Gastrocnemius medialis (tissue), 4 donors: ENCODE measurements around the gene DUXB. TPM values are rescaled to one million over a fixed set of nuclear protein-coding genes. Genes with fewer than 3 reads are reported as not detected.

Experiments used
- ATAC-seq, 2 donors: fragments of 150-250 bp; one replicate each; pipeline ENCODE4 v1.9.1; 2016
- DNase-seq, 2 donors: peaks; one replicate each; pipeline ENCODE4 v3.0.0-alpha.2; 2019
- H3K27ac ChIP-seq, 4 donors: fragments of 200-600 bp; sonication (generic); 1 replicate in 1 of 4; 2 replicates in 3 of 4; pipeline ENCODE4 v1.5.1; 2016 to 2018; ENCODE audit warnings: mild to moderate bottlenecking in 2 of 4, moderate library complexity in 1 of 4
- H3K27me3 ChIP-seq, 3 donors: fragments of 200-600 bp; sonication (generic) in 2 of 3; 1 replicate in 1 of 3; 2 replicates in 2 of 3; pipeline versions ENCODE4 v1.5.1 to v1.6.0; 2016 to 2019; ENCODE audit warnings: mild to moderate bottlenecking in 1 of 3, moderate library complexity in 1 of 3
- H3K36me3 ChIP-seq, 2 donors: fragments of 200-600 bp; sonication (generic) in 1 of 2; one replicate each; pipeline ENCODE4 v1.5.1; 2017 to 2018
- H3K4me1 ChIP-seq, 2 donors: fragments of 200-600 bp; sonication (generic) in 1 of 2; one replicate each; pipeline ENCODE4 v1.5.1; 2016 to 2017; ENCODE audit warnings: mild to moderate bottlenecking in 2 of 2
- H3K4me3 ChIP-seq, 4 donors: fragments of 200-600 bp; sonication (generic) in 3 of 4; 1 replicate in 1 of 4; 2 replicates in 3 of 4; pipeline ENCODE4 v1.5.1; 2016 to 2019; ENCODE audit warnings: mild to moderate bottlenecking in 2 of 4
- H3K9me3 ChIP-seq, 3 donors: fragments of 200-600 bp; sonication (generic) in 2 of 3; 1 replicate in 1 of 3; 2 replicates in 2 of 3; pipeline ENCODE4 v1.5.1; 2016 to 2019
- CTCF ChIP-seq, 5 experiments: fragments of 450-650 bp in 3 of 5; fragments of 200-600 bp in 2 of 5; sonication (generic) in 2 of 5; IDR thresholded peaks in 4 of 5; conservative IDR thresholded peaks in 1 of 5; 1 replicate in 4 of 5; 2 replicates in 1 of 5; pipeline ENCODE4 v1.5.1; 2016 to 2019; ENCODE audit warnings: antibody characterized with exemption in 5 of 5, mild to moderate bottlenecking in 3 of 5, moderate library complexity in 3 of 5
- POLR2A ChIP-seq, 2 donors: fragments of 450-650 bp; IDR thresholded peaks; one replicate each; pipeline ENCODE4 v1.6.1; 2017; ENCODE audit warnings: antibody characterized with exemption in 2 of 2, mild to moderate bottlenecking in 2 of 2, moderate library complexity in 2 of 2
- in situ Hi-C, 4 donors: fragments of 200-750 bp; cut with MboI; loops; one replicate each; pipeline versions ENCODE4 v1.15.0 to v1.8.0; 2017; ENCODE audit warnings: low sequenced_read_pairs in 4 of 4
- intact Hi-C: fragments of 100-400 bp; cut with DNase I; formaldehyde crosslinking; loops from one replicate; pipeline ENCODE4 v1.15.1; 2023; ENCODE audit warnings: low total_unique reads
- total RNA-seq, 4 donors: library from RNA; depleted of rRNA; stranded (reverse); fragments of >200 nt; gene quantifications; one replicate each; pipeline versions ENCODE4 v1.1.0 to v1.2.3, GENCODE V29; 2016

DUXB gene
- total RNA-seq, 4 donors from 2014 or later: not detected

DNA sequence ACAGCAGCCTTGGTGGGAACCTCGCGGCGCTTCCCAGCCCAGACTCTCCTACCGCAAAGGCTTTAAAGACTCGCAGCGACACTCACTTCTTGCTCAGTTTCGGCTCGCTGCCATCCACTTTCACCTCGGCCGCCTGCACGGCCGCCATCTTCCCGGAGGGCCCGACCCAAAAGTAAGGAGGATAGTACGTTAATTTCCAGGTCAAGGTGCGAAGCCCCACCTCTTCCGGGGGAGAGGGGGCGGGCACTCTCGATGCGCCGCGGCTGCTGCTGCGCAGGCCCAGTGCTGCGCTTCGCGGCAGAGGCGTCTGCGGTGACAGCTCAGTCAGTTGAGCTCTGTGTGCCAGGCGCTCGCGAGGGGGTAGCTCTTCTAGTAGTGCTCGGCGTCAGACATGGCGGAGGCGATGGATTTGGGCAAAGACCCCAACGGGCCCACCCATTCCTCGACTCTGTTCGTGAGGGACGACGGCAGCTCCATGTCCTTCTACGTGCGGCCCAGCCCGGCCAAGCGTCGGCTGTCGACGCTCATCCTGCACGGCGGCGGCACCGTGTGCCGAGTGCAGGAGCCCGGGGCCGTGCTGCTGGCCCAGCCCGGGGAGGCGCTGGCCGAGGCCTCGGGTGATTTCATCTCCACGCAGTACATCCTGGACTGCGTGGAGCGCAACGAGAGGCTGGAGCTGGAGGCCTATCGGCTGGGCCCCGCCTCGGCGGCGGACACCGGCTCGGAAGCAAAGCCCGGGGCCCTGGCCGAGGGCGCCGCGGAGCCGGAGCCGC is 53.6 kb downstream of the DUXB start, which contains the start of the genes KARS1 and TERF2IP:
TSS of gene KARS1 (minus strand) at position 174 of the 773 bp plus-strand sequence. CDS start at position 148, 26 bp downstream.
TSS of gene TERF2IP (plus strand) at position 282 of the 773 bp plus-strand sequence. CDS start at position 392, 110 bp downstream.
- H3K9me3 ChIP-seq: no peaks in the 10 kb centered on the region
- H3K27ac ChIP-seq: peak within 1 kb of the TSS; percentile 95 to 98 (median 97)
- intact Hi-C loops: loop anchor here (1.0 to 10.0 kb wide), 5 partner anchors 24 to 1545 kb away; partner anchors contain the start of genes ADAT1, CTRB2, GABARAPL2 and MON1B
- no peaks in the 10 kb centered on the region for H3K27me3 ChIP-seq
- H3K4me1 ChIP-seq: peaks cover 58 to 59% of the 10 kb centered on the region in 2 donors
- ATAC-seq (peak; percentile 92), DNase-seq (peak; percentile 93 to 94)
- no peak for TF ChIP-seq CTCF (IDR thresholded peaks at IDR 0.05 in 4 of 5, conservative IDR thresholded peaks at IDR 0.05 in 1 of 5)
- peak; percentile 97 for TF ChIP-seq POLR2A (IDR thresholded peaks at IDR 0.05)
- peak within 1 kb of the TSS; percentile 85 to 99 (median 92) for H3K4me3 ChIP-seq
- H3K36me3 ChIP-seq: peaks cover 0 to 19% of the 10 kb centered on the region in 2 donors
- in situ Hi-C loops: loop anchor here in 1 of 4 donors (25.0 kb wide), 2 partner anchors 185 to 660 kb away; partner anchors contain the start of genes TMEM170A, WDR59 and ZNRF1

DNA sequence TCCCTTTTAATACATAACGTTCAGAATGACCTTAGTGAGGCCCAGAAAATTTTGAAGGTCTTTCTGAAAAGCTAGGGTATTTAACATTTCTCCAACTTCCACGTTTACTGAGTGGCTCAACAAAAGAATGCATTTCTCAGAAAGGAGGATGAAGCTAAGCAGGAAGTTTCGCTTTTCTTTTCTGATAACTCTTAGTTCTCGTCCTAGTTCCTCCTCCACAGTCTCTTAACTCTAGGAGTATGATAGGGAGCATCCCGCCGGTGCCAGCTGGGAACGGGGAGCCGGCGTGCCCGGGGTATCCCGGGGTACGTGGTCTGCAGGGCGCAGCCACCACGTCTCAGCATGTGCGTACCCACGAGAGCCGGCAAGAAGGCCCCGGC is 54.2 kb downstream of the DUXB start:
- H3K27me3 ChIP-seq: no peaks in the 10 kb centered on the region
- no peaks in the 10 kb centered on the region for H3K9me3 ChIP-seq
- H3K27ac ChIP-seq: peak overlapping the region; percentile 95 to 98 (median 97)
- in situ Hi-C loops (loop anchor here in 1 of 4 donors (25.0 kb wide), 2 partner anchors 185 to 660 kb away; partner anchors contain the start of genes TMEM170A, WDR59 and ZNRF1), intact Hi-C loops (loop anchor here (1.0 to 10.0 kb wide), 5 partner anchors 24 to 1545 kb away; partner anchors contain the start of genes ADAT1, CTRB2, GABARAPL2 and MON1B)
- H3K4me3 ChIP-seq: peak overlapping the region; percentile 85 to 99 (median 92)
- ATAC-seq (peak; percentile 24 to 29), DNase-seq (no peak)
- peaks cover 0 to 19% of the 10 kb centered on the region in 2 donors for H3K36me3 ChIP-seq
- TF ChIP-seq CTCF (IDR thresholded peaks at IDR 0.05 in 4 of 5, conservative IDR thresholded peaks at IDR 0.05 in 1 of 5) (no peak), POLR2A (IDR thresholded peaks at IDR 0.05) (no peak)
- H3K4me1 ChIP-seq: peaks cover 53% of the 10 kb centered on the region in 2 donors

DNA sequence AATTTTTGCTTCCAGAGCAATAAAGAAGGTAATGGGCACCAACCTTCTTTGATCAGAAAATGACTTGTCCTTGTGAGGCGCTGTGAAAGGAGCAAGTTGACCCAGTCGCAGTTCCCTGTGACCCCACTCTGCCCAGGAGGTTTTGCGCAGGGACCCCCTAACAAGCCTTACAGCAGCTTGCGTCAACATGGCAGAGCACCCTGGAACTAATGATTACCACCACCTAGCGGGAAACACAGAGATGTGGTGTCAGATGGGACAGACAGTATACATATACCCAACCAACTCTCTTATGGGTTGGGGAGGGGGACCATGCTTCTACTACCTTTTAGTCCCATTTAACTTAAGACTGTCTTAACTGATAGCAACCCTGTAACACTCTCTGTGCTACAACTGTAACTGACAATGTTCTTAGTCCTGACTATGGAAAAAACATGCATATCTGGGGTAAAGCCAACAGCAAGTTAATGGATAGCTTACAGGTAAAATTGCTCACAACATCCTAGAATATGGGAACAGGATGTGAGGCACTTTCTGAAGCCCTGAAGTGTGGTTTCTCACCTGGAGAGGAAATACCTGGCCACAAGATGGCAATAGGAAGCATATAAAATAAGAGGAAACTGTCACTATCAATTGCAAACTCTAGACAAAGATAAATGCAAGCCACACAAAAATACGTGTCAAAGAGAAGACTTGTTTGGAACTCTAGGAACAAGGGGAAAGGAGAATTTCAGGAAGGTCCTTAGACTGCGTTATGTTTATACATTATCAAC is 56.8 kb downstream of the DUXB start:
- in situ Hi-C loops: loop anchor here in 1 of 4 donors (25.0 kb wide), 2 partner anchors 182 to 657 kb away; partner anchors contain the start of genes TMEM170A, WDR59 and ZNRF1
- H3K36me3 ChIP-seq: peaks cover 0 to 42% of the 10 kb centered on the region in 2 donors
- intact Hi-C loops: loop anchor here (5.0 to 10.0 kb wide), 2 partner anchors 440 to 1548 kb away; partner anchors contain the start of genes CTRB2 and MON1B

More for the DNA sequence above, 56.8 kb downstream of the DUXB start:
- DNase-seq (no peak), ATAC-seq (no peak)
- Histone ChIP-seq H3K27me3 (no peaks in the 10 kb centered on the region), H3K4me3 (no peak overlapping the region), H3K27ac (no peak overlapping the region), H3K4me1 (peaks cover 26 to 29% of the 10 kb centered on the region in 2 donors), H3K9me3 (no peaks in the 10 kb centered on the region)
- TF ChIP-seq CTCF (IDR thresholded peaks at IDR 0.05 in 4 of 5, conservative IDR thresholded peaks at IDR 0.05 in 1 of 5) (no peak), POLR2A (IDR thresholded peaks at IDR 0.05) (no peak)

Other genes starting within 250 kb of the DUXB start
- gene TMEM170A, start 236.8 kb downstream of the DUXB start, total RNA-seq: 1 to 10 TPM; 7.9 to 9.8 (median 8.6) TPM
- gene CHST6, start 206.0 kb downstream of the DUXB start, total RNA-seq: under 1 TPM in 1 of 4 donors, not detected in 3; 0.07 TPM
- under 1 TPM in 1 of 4 donors, not detected in 3; 0.12 TPM for gene CHST5, start 165.4 kb downstream of the DUXB start, total RNA-seq
- gene TMEM231, start 145.2 kb downstream of the DUXB start, total RNA-seq: 1 to 10 TPM in 3 of 4 donors, under 1 TPM in 1; 0.76 to 2.3 (median 1.7) TPM
- gene GABARAPL2, start 135.1 kb downstream of the DUXB start, total RNA-seq: 100 to 1,000 TPM in 3 of 4 donors, 10 to 100 TPM in 1; 92.2 to 137 (median 117) TPM
- gene ADAT1, start 78.2 kb downstream of the DUXB start, total RNA-seq: 10 to 100 TPM; 14.7 to 44.8 (median 19.0) TPM
- 100 to 1,000 TPM; 183 to 251 (median 206) TPM for gene KARS1, start 53.8 kb downstream of the DUXB start, total RNA-seq
- gene TERF2IP, start 53.7 kb downstream of the DUXB start, total RNA-seq: 10 to 100 TPM; 44.5 to 73.6 (median 69.7) TPM
- gene CPHXL2, start 24.5 kb downstream of the DUXB start, total RNA-seq: not detected
- not detected for gene CPHXL, start 25.0 kb upstream of the DUXB start, total RNA-seq